Hepatocyte (in vitro differentiated cells): ENCODE measurements around the gene SLC34A3. TPM values are rescaled to one million over a fixed set of nuclear protein-coding genes. Genes with fewer than 3 reads are reported as not detected.
A peak's percentile ranks its signal among the peaks of the same experiment; 100 is the strongest.

Source experiments
- DNase-seq: peaks from one replicate; pipeline ENCODE4 v3.0.0-alpha.2; 2016; ENCODE audit warnings: low spot score
- H2AFZ ChIP-seq: fragments of 200-600 bp; sonication (generic); 2 replicates; pipeline ENCODE4 v1.6.0; 2016; ENCODE audit warnings: antibody characterized with exemption, mild to moderate bottlenecking
- H3K27ac ChIP-seq: fragments of 200-600 bp; sonication (generic); 2 replicates; pipeline ENCODE4 v1.5.1; 2016; ENCODE audit warnings: mild to moderate bottlenecking
- H3K27me3 ChIP-seq: fragments of 200-600 bp; sonication (generic); 2 replicates; pipeline ENCODE4 v1.6.1; 2016
- H3K36me3 ChIP-seq: fragments of 200-600 bp; sonication (generic); replicated peaks from 2 replicates; pipeline ENCODE4 v1.5.1; 2016; ENCODE audit warnings: low read depth; ENCODE audit not compliant: insufficient read depth
- H3K4me1 ChIP-seq: fragments of 200-600 bp; sonication (generic); 2 replicates; pipeline ENCODE4 v1.5.1; 2016; ENCODE audit warnings: mild to moderate bottlenecking, moderate library complexity; ENCODE audit not compliant: insufficient read depth
- H3K4me2 ChIP-seq: fragments of 200-600 bp; sonication (generic); 2 replicates; pipeline ENCODE4 v1.6.0; 2016
- H3K4me3 ChIP-seq: fragments of 200-600 bp; sonication (generic); 2 replicates; pipeline ENCODE4 v1.5.1; 2016; ENCODE audit warnings: mild to moderate bottlenecking
- H3K79me2 ChIP-seq: fragments of 200-600 bp; sonication (generic); 2 replicates; pipeline ENCODE4 v1.6.0; 2017; ENCODE audit warnings: mild to moderate bottlenecking
- H3K9me2 ChIP-seq: fragments of 200-600 bp; sonication (generic); replicated peaks from 2 replicates; pipeline ENCODE4 v1.6.0; 2017; ENCODE audit warnings: mild to moderate bottlenecking; ENCODE audit not compliant: insufficient read depth
- H3K9me3 ChIP-seq: fragments of 200-600 bp; sonication (generic); 2 replicates; pipeline ENCODE4 v1.5.1; 2016; ENCODE audit warnings: low read depth, mild to moderate bottlenecking
- H4K20me1 ChIP-seq: fragments of 200-600 bp; sonication (generic); 2 replicates; pipeline ENCODE4 v1.6.0; 2016; ENCODE audit warnings: mild to moderate bottlenecking; ENCODE audit not compliant: insufficient read depth, poor library complexity, severe bottlenecking
- EZH2 ChIP-seq: fragments of 200-600 bp; sonication (generic); IDR thresholded peaks from 2 replicates; pipeline ENCODE4 v1.6.1; 2016; ENCODE audit warnings: antibody characterized with exemption, mild to moderate bottlenecking, borderline replicate concordance
- EZH2phosphoT487 ChIP-seq: fragments of 200-600 bp; sonication (generic); IDR thresholded peaks from one replicate; pipeline ENCODE4 v1.6.1; 2018; ENCODE audit warnings: antibody characterized with exemption, mild to moderate bottlenecking, low read depth, moderate library complexity; ENCODE audit not compliant: unreplicated experiment, severe bottlenecking
- WGBS: methylation state at CpG from one replicate; pipeline ENCODE4 v1.1.6; 2016; ENCODE audit warnings: low lambda C conversion rate; ENCODE audit errors: missing lambda C conversion rate; 5-methylcytosine and 5-hydroxymethylcytosine counted together
- polyA plus RNA-seq: library from polyadenylated mRNA; unstranded; fragments of >200 nt; fragmentation: Nextera tagmentation; extraction: Ambion mirVana; gene quantifications from 2 replicates; pipeline ENCODE4 v1.2.1, GENCODE V29; 2016
- total RNA-seq: library from RNA; depleted of rRNA; stranded (reverse); fragments of >200 nt; gene quantifications from 2 replicates; pipeline ENCODE4 v1.2.3, GENCODE V29; 2014
- TF ChIP-seq, protein P1 (sequence below): fragments of 200-600 bp; sonication (generic); IDR thresholded peaks from 2 replicates; pipeline ENCODE4 v1.5.1; 2016; ENCODE audit warnings: antibody characterized with exemption, mild to moderate bottlenecking; ENCODE audit not compliant: poor library complexity

Gene SLC34A3
- total and polyA plus RNA-seq, 2 experiments from 2014 or later: 2.7 to 4.7 TPM

DNA sequence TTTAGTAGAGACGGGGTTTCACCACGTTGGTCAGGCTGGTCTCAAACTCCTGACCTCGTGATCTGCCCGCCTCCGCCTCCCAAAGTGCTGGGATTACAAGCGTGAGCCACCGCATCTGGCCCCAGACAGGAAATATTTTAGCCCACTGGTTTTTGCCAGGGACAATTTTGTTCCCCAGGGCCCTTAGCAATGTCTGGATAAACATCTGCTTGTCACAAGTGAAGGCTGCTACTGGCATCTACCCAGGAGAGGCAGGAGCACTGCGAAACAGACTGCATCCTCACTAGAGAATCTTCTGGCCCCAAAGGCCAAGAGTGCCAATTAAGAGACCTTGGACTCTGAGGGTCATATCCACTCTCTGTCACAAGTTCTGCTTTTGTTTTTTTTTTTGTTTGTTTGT, 27.7 kb upstream of the SLC34A3 start:
- peaks cover 47% of the 10 kb centered on the region for H3K4me1 ChIP-seq
- TF ChIP-seq EZH2phosphoT487: no peak
- no peak for TF ChIP-seq EZH2
- TF ChIP-seq, protein P1, sequence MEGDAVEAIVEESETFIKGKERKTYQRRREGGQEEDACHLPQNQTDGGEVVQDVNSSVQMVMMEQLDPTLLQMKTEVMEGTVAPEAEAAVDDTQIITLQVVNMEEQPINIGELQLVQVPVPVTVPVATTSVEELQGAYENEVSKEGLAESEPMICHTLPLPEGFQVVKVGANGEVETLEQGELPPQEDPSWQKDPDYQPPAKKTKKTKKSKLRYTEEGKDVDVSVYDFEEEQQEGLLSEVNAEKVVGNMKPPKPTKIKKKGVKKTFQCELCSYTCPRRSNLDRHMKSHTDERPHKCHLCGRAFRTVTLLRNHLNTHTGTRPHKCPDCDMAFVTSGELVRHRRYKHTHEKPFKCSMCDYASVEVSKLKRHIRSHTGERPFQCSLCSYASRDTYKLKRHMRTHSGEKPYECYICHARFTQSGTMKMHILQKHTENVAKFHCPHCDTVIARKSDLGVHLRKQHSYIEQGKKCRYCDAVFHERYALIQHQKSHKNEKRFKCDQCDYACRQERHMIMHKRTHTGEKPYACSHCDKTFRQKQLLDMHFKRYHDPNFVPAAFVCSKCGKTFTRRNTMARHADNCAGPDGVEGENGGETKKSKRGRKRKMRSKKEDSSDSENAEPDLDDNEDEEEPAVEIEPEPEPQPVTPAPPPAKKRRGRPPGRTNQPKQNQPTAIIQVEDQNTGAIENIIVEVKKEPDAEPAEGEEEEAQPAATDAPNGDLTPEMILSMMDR: no peak

DNA sequence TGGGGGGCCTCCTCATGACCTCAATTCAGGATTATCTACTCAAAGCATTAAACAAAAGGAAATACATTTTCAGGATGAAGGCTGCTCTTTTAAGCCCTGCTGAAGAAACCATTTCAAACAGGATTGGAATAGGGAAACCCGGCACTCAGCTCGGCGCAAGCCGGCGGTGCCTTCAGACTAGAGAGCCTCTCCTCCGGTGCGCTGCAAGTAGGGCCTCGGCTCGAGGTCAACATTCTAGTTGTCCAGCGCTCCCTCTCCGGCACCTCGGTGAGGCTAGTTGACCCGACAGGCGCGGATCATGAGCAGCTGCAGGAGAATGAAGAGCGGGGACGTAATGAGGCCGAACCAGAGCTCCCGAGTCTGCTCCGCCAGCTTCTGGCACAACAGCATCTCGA, 26.0 kb upstream of the SLC34A3 start:
- no peak for TF ChIP-seq EZH2
- Histone ChIP-seq H3K9me2 (no peaks in the 10 kb centered on the region), H3K27me3 (no peaks in the 10 kb centered on the region), H3K36me3 (no peaks in the 10 kb centered on the region), H4K20me1 (peaks cover 2% of the 10 kb centered on the region), H3K4me1 (peaks cover 30% of the 10 kb centered on the region), H2AFZ (peak overlapping the region; percentile 67), H3K4me2 (peak overlapping the region; percentile 87), H3K79me2 (peaks cover 56% of the 10 kb centered on the region), H3K9me3 (no peaks in the 10 kb centered on the region), H3K27ac (peak overlapping the region; percentile 88), H3K4me3 (peak overlapping the region; percentile 83)
- 38% methylated on average over 21 of the region's 21 CpGs for WGBS
- no peak for DNase-seq

More for the DNA sequence above, 27.7 kb upstream of the SLC34A3 start:
- Histone ChIP-seq H3K27me3 (no peaks in the 10 kb centered on the region), H3K9me3 (no peaks in the 10 kb centered on the region), H3K36me3 (no peaks in the 10 kb centered on the region), H3K79me2 (peaks cover 74% of the 10 kb centered on the region), H2AFZ (no peak overlapping the region), H4K20me1 (peaks cover 19% of the 10 kb centered on the region), H3K4me3 (no peak overlapping the region), H3K4me2 (peak overlapping the region; percentile 87), H3K27ac (peak overlapping the region; percentile 65), H3K9me2 (no peaks in the 10 kb centered on the region)
- WGBS: 90% methylated on average over 8 of the region's 8 CpGs
- DNase-seq: no peak

DNA sequence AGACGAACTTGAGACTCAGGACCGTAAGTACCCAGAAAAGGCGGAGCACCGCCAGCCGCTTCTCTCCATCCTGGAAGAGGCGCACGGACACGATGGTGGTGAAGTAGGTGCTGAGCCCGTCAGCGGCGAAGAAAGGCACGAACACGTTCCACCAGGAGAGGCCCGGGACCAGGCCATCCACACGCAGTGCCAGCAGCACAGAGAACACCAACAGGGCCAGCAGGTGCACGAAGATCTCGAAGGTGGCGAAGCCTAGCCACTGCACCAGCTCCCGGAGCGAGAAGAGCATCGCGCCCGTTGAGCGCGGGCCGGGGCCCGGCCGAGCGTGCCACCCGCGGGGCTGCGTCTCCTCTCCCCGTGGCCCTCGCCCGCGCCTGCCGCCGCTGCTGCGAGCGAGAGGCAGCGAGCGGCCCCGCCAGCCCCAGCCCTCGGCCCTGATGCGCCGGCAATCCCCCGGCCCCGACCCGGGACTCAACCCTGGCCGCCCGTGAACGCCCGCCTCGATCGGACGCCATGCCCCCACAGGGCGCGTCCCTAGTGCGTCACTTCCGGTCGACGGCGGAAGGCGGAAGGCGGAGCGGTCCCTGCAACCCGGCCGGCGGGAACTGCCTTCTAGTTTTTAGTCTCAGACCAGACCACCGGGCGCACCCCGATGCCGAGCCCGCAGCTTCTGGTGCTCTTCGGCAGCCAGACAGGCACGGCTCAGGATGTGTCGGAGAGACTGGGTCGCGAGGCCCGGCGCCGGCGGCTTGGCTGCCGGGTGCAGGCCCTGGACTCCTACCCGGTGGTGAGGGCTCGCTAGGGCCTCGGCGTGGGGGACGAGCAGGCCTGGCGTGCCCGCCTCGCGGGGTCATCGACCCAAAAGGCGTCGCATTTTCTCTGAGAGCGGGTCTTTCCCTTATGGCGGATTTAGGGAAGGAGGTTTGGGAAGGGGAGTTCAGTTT, 25.3 kb upstream of the SLC34A3 start, which contains the start of the genes NDOR1 and TMEM203:
Gene NDOR1, plus strand, starts transcription at position 575 of the 944 bp plus-strand sequence. Its CDS starts 78 bp downstream, at position 653.
Gene TMEM203, minus strand, starts transcription at position 523 of the 944 bp plus-strand sequence. Its CDS starts 234 bp downstream, at position 289.
- Histone ChIP-seq H3K4me1 (peaks cover 29% of the 10 kb centered on the region), H3K27me3 (no peaks in the 10 kb centered on the region), H2AFZ (peak within 1 kb of the TSS; percentile 67), H4K20me1 (no peaks in the 10 kb centered on the region), H3K9me3 (no peaks in the 10 kb centered on the region), H3K36me3 (no peaks in the 10 kb centered on the region), H3K4me3 (peak within 1 kb of the TSS; percentile 83), H3K4me2 (peak within 1 kb of the TSS; percentile 87), H3K27ac (peak within 1 kb of the TSS; percentile 88), H3K79me2 (peaks cover 55% of the 10 kb centered on the region), H3K9me2 (no peaks in the 10 kb centered on the region)
- peak; percentile 94 for DNase-seq
- TF ChIP-seq, protein P1: no peak
- TF ChIP-seq EZH2phosphoT487 (no peak), EZH2 (no peak)
- 1% methylated on average over 89 of the region's 98 CpGs for WGBS

DNA sequence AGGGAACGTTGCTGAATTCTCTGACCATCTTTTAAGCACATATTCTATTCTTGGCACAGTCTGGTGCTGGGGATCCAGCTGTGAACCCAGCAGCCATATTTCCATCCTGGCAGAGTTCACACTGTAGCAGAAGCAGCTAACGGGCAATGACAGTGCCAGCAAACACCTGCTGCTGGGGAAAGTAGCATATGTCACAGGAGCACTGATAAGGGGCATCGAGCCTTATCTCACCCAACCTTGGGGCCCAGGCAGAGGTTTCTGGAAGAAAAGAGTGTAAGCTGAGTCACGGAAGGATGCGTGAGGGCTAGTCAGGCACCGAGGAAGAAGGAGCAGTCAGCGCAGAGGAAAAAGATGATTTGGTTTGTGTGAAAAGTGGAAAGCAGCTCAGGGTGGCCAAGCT, 24.1 kb upstream of the SLC34A3 start:
- Histone ChIP-seq H3K4me2 (peak overlapping the region; percentile 87), H3K9me3 (no peaks in the 10 kb centered on the region), H3K27me3 (no peaks in the 10 kb centered on the region), H3K36me3 (no peaks in the 10 kb centered on the region), H2AFZ (no peak overlapping the region), H3K4me1 (peaks cover 23% of the 10 kb centered on the region), H3K4me3 (no peak overlapping the region), H3K9me2 (no peaks in the 10 kb centered on the region), H3K27ac (no peak overlapping the region), H4K20me1 (no peaks in the 10 kb centered on the region), H3K79me2 (peaks cover 51% of the 10 kb centered on the region)
- no peak for DNase-seq
- TF ChIP-seq, protein P1: no peak
- TF ChIP-seq EZH2: no peak
- no peak for TF ChIP-seq EZH2phosphoT487
- WGBS: 87% methylated on average over 7 of the region's 7 CpGs
